Activated effector memory CD4-positive, alpha-beta T cell treated with Interleukin-2 at 50 U/mL for 16 hours (primary cell): ENCODE measurements around the gene COMMD4.
"Not testable (repeated sequence)": the region's sequence is repeated elsewhere in the genome, so short reads cannot be mapped to it uniquely, and the experiment has no call there.

Source experiments
- DNase-seq: peaks from one replicate; pipeline ENCODE4 v3.0.0-alpha.2; 2020

COMMD4 gene

GRCh38 chr15:75333654-75334419, 2.0 kb upstream of the COMMD4 start:
- not testable (repeated sequence) for DNase-seq

DNA sequence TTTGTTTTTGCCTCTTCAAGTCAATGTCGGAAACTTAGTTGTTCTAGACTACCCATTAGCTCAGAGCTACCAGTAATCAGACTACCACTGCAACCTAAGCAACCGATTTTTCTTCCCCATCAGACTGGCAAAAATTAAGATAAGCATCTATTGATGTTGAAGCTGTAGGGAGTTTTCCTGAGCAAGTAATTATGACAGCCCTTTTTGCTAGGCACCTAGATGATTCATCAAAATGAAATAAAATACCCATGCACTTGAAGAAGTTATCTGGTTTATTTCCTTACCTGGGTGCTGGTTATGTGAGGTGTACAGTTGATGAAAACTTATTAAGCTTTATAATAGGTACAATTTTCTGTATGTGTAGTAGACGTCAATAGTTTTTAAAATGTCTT, 554 bp upstream of the COMMD4 start:
- DNase-seq, result no peak

- no peak for DNase-seq
These were observed 2.9 kb downstream of the COMMD4 start for GRCh38 chr15:75338661-75339240.

DNA sequence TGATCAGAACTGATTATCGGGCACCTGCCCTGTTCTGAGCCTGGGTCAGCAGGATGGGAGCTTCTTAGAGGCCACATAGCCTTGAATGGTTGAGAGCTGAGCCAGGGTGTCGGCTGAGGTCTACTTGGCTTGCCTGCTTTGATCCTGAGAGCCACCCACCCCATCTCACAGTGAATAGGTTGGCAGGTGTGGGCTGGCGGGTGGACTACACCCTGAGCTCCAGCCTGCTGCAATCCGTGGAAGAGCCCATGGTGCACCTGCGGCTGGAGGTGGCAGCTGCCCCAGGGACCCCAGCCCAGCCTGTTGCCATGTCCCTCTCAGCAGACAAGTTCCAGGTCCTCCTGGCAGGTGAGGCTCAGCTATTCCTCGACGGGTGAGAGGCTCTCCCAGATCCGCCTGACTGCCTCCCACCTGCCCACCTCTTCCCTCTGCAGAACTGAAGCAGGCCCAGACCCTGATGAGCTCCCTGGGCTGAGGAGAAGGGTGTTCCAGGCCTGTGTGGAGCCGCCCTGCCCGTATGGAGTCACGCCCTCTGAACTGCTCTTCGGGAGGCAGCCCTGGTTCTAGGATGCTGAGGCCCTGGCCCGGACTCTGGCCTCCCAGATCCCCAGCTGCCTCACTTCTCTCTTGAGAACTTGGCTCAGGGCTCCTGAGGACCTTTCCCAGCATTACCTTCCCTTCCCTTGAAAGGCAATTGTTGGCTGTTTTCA, 3.8 kb downstream of the COMMD4 start:
- no peak for DNase-seq

DNA sequence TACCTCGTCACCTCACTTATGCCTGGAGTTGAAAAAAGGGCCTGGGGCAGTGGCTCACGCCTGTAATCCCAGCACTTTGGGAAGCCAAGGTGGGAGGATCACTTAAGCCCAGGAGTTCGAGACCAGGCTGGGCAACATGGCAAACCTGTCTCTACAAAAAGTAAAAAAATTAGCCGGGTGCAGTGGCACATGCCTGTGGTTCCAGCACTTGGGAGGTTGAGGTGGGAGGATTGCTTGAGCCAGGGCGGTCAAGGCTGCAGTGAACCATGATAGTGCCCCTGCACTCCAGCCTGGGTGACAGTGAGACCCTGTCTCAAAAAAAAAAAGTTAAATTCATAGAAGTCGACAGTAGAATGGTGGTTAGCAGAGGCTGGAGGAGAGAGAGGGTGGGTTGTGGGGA, 6.4 kb downstream of the COMMD4 start:
- DNase-seq, result no peak

GRCh38 chr15:75343953-75344352, 8.1 kb downstream of the COMMD4 start:
- DNase-seq, result not testable (repeated sequence)

DNA sequence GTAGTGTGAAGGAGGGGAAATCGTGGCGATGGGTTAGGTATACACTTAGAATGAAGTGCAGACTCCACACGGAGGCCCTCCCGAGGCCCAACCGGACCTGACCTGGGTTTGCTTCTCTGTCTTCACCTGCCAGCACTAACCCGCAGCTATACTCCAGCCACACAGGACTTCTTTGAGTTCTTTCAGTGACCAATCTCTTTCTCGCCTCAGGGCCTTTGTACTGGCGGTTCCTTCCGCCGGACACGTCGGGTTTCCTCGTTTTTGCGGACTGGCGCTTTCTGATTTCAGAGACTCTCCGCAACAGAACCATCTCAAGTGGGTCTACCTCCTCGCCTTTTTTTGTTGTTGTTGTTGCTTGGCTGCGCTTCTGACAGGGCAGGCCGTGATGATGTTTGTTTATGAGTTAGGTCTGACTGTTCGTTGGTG, 10.9 kb downstream of the COMMD4 start, which contains the start of gene NEIL1:
NEIL1 (plus strand) TSS at position 244 of the 426 bp plus-strand sequence. CDS start 1,867 bp downstream, outside the sequence.
- DNase-seq, result no peak

GRCh38 chr15:75347222-75348033, 11.6 kb downstream of the COMMD4 start:
- peak; percentile 44 for DNase-seq

GRCh38 chr15:75348034-75348561, 12.2 kb downstream of the COMMD4 start:
- no peak for DNase-seq

DNA sequence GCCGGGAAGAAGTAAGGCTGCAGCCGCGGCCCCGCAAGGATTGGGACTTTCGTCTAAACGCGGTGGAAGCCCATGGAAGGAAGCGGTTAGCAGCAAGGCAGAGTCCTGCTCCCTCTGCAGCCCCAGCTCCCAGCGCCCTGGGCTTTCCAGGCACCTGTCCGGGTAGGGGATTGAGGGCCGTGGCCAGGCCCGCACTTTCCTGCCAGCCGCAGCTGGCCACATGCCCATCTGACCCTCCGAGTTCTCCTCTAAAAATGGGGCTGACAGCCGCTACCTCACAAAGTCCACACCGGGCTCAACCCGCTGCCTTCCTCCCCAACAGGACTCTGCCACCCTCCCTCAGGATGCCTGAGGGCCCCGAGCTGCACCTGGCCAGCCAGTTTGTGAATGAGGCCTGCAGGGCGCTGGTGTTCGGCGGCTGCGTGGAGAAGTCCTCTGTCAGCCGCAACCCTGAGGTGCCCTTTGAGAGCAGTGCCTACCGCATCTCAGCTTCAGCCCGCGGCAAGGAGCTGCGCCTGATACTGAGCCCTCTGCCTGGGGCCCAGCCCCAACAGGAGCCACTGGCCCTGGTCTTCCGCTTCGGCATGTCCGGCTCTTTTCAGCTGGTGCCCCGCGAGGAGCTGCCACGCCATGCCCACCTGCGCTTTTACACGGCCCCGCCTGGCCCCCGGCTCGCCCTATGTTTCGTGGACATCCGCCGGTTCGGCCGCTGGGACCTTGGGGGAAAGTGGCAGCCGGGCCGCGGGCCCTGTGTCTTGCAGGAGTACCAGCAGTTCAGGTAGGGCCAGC, 12.9 kb downstream of the COMMD4 start:
- no peak for DNase-seq

GRCh38 chr15:75349351-75349669, 13.4 kb downstream of the COMMD4 start:
- not testable (repeated sequence) for DNase-seq

DNA sequence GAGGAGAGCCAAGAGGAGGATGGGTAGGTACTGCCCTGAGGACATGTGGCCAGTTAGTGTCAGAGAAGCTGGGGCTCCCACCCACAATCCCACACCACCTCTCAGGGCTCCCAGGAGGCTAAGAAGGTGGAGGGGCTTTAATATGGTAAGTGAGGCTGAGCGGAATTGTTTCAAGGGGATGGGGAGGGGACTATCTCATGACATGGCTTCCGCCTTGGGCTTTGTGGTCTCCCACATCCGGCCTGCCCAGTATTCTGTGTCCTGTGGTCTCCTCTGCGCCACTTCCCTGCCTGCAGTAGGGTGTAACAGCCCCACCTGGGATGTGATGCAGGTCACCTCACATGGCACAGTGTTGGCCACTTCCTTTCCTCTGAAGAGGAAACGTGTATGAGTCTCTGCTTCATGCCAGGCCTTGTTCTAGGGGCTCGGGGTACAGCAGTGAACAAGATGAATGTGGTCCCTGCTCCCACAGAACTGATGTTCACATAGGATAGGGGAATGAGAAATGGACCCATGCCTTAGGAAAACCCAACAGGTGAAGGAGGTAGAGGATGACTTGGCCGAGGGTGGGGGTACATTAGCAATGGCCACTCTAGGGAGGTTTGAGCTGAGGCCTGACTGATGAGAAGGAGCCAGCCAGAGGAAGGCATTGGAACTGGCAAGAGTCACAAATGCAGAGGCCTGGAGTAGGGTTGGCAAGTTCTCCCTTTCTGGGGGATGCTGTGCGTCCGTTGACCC, 14.2 kb downstream of the COMMD4 start:
- peak; percentile 75 for DNase-seq

- no peak for DNase-seq
These were observed 14.9 kb downstream of the COMMD4 start for GRCh38 chr15:75350601-75351361.

- no peak for DNase-seq
These were observed 16.6 kb downstream of the COMMD4 start for GRCh38 chr15:75352186-75353080.

DNA sequence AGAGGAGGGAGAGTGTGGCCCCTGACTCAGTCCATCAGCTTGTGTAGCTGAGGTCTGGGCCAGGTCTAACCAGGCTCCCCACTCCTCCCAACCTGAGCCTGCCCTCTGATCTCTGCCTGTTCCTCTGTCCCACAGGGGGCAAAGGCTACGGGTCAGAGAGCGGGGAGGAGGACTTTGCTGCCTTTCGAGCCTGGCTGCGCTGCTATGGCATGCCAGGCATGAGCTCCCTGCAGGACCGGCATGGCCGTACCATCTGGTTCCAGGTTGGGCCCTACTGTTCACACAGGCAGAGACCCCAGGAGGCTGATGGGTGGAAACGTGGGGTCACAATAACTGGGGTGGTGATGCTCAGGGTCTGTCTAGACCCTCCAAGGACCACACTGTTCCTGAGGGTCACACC, 17.7 kb downstream of the COMMD4 start:
- DNase-seq, result no peak

DNA sequence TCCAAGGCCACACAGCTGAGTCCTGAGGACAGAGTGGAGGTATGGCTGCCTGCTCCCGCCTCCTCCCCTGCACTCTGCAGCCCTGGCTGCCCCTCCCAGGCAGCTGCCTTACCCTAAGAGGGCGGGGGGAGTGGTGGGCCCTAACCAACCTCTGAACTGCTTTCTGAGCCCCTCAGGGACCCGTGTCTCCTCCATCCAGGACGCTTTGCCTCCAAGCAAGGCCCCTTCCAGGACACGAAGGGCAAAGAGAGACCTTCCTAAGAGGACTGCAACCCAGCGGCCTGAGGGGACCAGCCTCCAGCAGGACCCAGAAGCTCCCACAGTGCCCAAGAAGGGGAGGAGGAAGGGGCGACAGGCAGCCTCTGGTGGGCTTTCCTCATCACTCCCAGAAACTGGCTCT, 18.6 kb downstream of the COMMD4 start:
- DNase-seq, result no peak

DNA sequence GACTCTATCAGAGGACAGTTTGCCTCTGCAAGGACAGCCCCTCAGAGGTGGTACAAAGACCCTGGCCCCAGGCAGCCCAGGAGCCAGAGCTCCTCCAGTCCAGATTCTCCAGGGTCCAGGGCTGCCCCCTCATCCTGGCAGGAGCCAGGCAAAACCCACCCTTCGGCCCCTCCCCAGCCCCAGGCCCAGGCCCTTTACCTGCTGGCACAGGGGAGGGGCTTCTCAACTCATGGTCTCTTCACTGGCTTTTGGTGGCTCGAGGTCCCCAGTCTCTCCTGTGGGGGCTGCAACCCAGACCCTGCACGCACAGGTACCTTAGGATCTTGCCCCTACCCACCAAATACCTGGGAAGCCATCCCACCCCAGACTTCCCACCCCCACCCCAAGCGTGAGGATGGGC, 19.5 kb downstream of the COMMD4 start:
- DNase-seq, result no peak

DNA sequence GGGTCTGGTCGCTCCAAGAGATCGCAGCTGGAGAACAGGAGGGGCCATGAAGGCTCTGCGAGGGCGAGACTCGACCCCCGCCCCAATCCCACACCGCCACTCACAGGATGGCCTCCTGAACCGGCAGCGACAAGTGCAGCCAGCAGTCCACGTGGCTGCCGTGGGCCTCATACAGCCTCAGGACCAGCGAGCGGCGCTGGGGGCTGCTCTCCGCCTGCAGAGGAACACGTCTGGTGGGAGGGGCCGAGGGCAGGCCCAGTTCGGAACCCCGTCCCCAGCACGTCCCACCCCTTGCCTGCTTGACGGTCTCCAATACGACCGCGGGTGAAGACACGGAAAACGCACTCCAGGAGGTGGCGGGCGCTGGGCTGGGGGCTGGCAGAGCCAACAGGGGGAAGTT, 20.1 kb downstream of the COMMD4 start:
- no peak for DNase-seq

GRCh38 chr15:75356517-75356916, 20.7 kb downstream of the COMMD4 start:
- DNase-seq, result no peak
